Activated naive CD4-positive, alpha-beta T cell treated with anti-CD3 and anti-CD28 coated beads, Interleukin-2, amount 10 ng/mL, durations not matched to agents 7 days and 5 days (primary cell): ENCODE data around the gene HDGF.
"Not testable (repeated sequence)": the region's sequence is repeated elsewhere in the genome, so short reads cannot be mapped to it uniquely, and the experiment has no call there.

Experiments used
- CTCF ChIA-PET: fragments of 350-600 bp; sonication (Branson Sonifier 250); formaldehyde crosslinking; loops from one replicate; lab custom pipeline; 2021; ENCODE audit warnings: antibody characterized with exemption; lab: Charles Lee
- DNase-seq: peaks from one replicate; pipeline ENCODE4 v3.0.0-alpha.2; 2020
- H3K27ac Mint-ChIP-seq: one replicate; pipeline ENCODE4 v1.8.0; 2021; ENCODE audit warnings: mild to moderate bottlenecking, moderate library complexity, mixed read lengths
- H3K27me3 Mint-ChIP-seq: one replicate; pipeline ENCODE4 v1.8.0; 2021; ENCODE audit warnings: mild to moderate bottlenecking, mixed read lengths
- H3K36me3 Mint-ChIP-seq: one replicate; pipeline ENCODE4 v1.8.0; 2021; ENCODE audit warnings: mixed read lengths
- H3K4me1 Mint-ChIP-seq: one replicate; pipeline ENCODE4 v1.8.0; 2021; ENCODE audit warnings: mixed read lengths
- H3K4me3 Mint-ChIP-seq: one replicate; pipeline ENCODE4 v1.8.0; 2021; ENCODE audit warnings: mild to moderate bottlenecking, moderate library complexity, mixed read lengths
- H3K9me3 Mint-ChIP-seq: one replicate; pipeline ENCODE4 v1.8.0; 2021; ENCODE audit warnings: mixed read lengths

HDGF gene

GRCh38 chr1:156776942-156777341 is 25.5 kb upstream of the HDGF start:
- Mint-ChIP-seq H3K4me3 (no peak overlapping the region), H3K4me1 (peaks cover 47% of the 10 kb centered on the region), H3K27ac (no peak overlapping the region)

GRCh38 chr1:156775799-156776198 is 24.3 kb upstream of the HDGF start:
- no peak for DNase-seq
- CTCF ChIA-PET = interaction anchor here (1.6 kb wide), 1 partner anchor 50 kb away, joined by 7 read pairs; no protein-coding TSS in a partner anchor
- Mint-ChIP-seq H3K4me1 (peaks cover 43% of the 10 kb centered on the region), H3K4me3 (no peak overlapping the region), H3K27ac (no peak overlapping the region), H3K36me3 (peaks cover 29% of the 10 kb centered on the region), H3K9me3 (no peaks in the 10 kb centered on the region), H3K27me3 (no peaks in the 10 kb centered on the region)

More at GRCh38 chr1:156776942-156777341, 25.5 kb upstream of the HDGF start:
- Mint-ChIP-seq H3K27me3 (no peaks in the 10 kb centered on the region), H3K36me3 (peaks cover 32% of the 10 kb centered on the region), H3K9me3 (no peaks in the 10 kb centered on the region)
- CTCF ChIA-PET = interaction anchor here (0.8 to 1.6 kb wide), 2 partner anchors 51 to 132 kb away, joined by 3 to 7 read pairs; no protein-coding TSS in a partner anchor
- DNase-seq = no peak

GRCh38 chr1:156773607-156774006 is 22.1 kb upstream of the HDGF start:
- no peak overlapping the region for H3K27ac Mint-ChIP-seq
- no peak for DNase-seq
- no peaks in the 10 kb centered on the region for H3K9me3 Mint-ChIP-seq
- peaks cover 63% of the 10 kb centered on the region for H3K4me1 Mint-ChIP-seq
- H3K4me3 Mint-ChIP-seq = no peak overlapping the region
- CTCF ChIA-PET = interaction anchor here (4.8 to 9.6 kb wide), 2 partner anchors 24 to 47 kb away, joined by 23 to 95 read pairs; partner anchors contain the start of genes ISG20L2 and METTL25B
- H3K36me3 Mint-ChIP-seq = peaks cover 40% of the 10 kb centered on the region
- H3K27me3 Mint-ChIP-seq = no peaks in the 10 kb centered on the region

GRCh38 chr1:156772728-156773497 is 21.4 kb upstream of the HDGF start:
- H3K27me3 Mint-ChIP-seq = no peaks in the 10 kb centered on the region
- peaks cover 43% of the 10 kb centered on the region for H3K36me3 Mint-ChIP-seq
- H3K4me3 Mint-ChIP-seq = no peak overlapping the region
- H3K9me3 Mint-ChIP-seq = no peaks in the 10 kb centered on the region
- no peak for DNase-seq
- CTCF ChIA-PET = interaction anchor here (1.1 to 9.6 kb wide), 6 partner anchors 9 to 116 kb away, joined by 3 to 95 read pairs (median 4); partner anchors contain the start of genes ISG20L2 and METTL25B
- peaks cover 62% of the 10 kb centered on the region for H3K4me1 Mint-ChIP-seq
- H3K27ac Mint-ChIP-seq = no peak overlapping the region

- Mint-ChIP-seq H3K27ac (no peak overlapping the region), H3K4me3 (no peak overlapping the region), H3K4me1 (peaks cover 57% of the 10 kb centered on the region), H3K36me3 (peaks cover 43% of the 10 kb centered on the region), H3K27me3 (no peaks in the 10 kb centered on the region), H3K9me3 (no peaks in the 10 kb centered on the region)
- DNase-seq = no peak
- CTCF ChIA-PET = interaction anchor here (1.1 to 9.6 kb wide), 6 partner anchors 9 to 117 kb away, joined by 3 to 95 read pairs (median 4); partner anchors contain the start of genes ISG20L2 and METTL25B
Measured at GRCh38 chr1:156772222-156772621, 20.7 kb upstream of the HDGF start.

GRCh38 chr1:156768610-156769295 is 17.3 kb upstream of the HDGF start:
- Mint-ChIP-seq H3K9me3 (no peaks in the 10 kb centered on the region), H3K27ac (peak overlapping the region; percentile 3), H3K4me3 (no peak overlapping the region), H3K27me3 (no peaks in the 10 kb centered on the region), H3K36me3 (peaks cover 39% of the 10 kb centered on the region), H3K4me1 (peaks cover 57% of the 10 kb centered on the region)
- no peak for DNase-seq
- CTCF ChIA-PET = interaction anchor here (1.9 to 9.6 kb wide), 3 partner anchors 28 to 79 kb away, joined by 4 to 95 read pairs (median 23); partner anchors contain the start of genes ISG20L2 and METTL25B

GRCh38 chr1:156767879-156768604 is 16.6 kb upstream of the HDGF start:
- Mint-ChIP-seq H3K27ac (no peak overlapping the region), H3K27me3 (peaks cover 2% of the 10 kb centered on the region), H3K36me3 (peaks cover 32% of the 10 kb centered on the region), H3K4me3 (no peak overlapping the region), H3K4me1 (peaks cover 51% of the 10 kb centered on the region), H3K9me3 (no peaks in the 10 kb centered on the region)
- CTCF ChIA-PET = interaction anchor here (0.6 to 9.6 kb wide), 3 partner anchors 41 to 78 kb away, joined by 3 to 95 read pairs (median 4); partner anchors contain the start of genes ISG20L2 and METTL25B
- DNase-seq = peak; percentile 61

- Mint-ChIP-seq H3K27me3 (peaks cover 4% of the 10 kb centered on the region), H3K36me3 (peaks cover 25% of the 10 kb centered on the region), H3K4me1 (peaks cover 43% of the 10 kb centered on the region), H3K9me3 (no peaks in the 10 kb centered on the region), H3K27ac (no peak within 1 kb of the TSS), H3K4me3 (no peak within 1 kb of the TSS)
- CTCF ChIA-PET = interaction anchor here (0.6 to 9.6 kb wide), 7 partner anchors 15 to 122 kb away, joined by 3 to 95 read pairs (median 3); partner anchors contain the start of genes ISG20L2, METTL25B and NTRK1
- peak; percentile 99 for DNase-seq
Measured at GRCh38 chr1:156767101-156767878, 15.8 kb upstream of the HDGF start, which contains the start of gene PRCC. Gene PRCC (plus strand): TSS chr1:156767535. CDS start chr1:156767772, 237 bp downstream.

- DNase-seq = peak; percentile 46
- peaks cover 23% of the 10 kb centered on the region for H3K36me3 Mint-ChIP-seq
- CTCF ChIA-PET = interaction anchor here (0.7 to 9.6 kb wide), 8 partner anchors 14 to 123 kb away, joined by 3 to 95 read pairs (median 3); partner anchors contain the start of genes HDGF, ISG20L2, METTL25B and NTRK1
- no peak overlapping the region for H3K27ac Mint-ChIP-seq
- peaks cover 4% of the 10 kb centered on the region for H3K27me3 Mint-ChIP-seq
- H3K9me3 Mint-ChIP-seq = no peaks in the 10 kb centered on the region
- H3K4me1 Mint-ChIP-seq = peaks cover 40% of the 10 kb centered on the region
- H3K4me3 Mint-ChIP-seq = no peak overlapping the region
Measured at GRCh38 chr1:156766298-156767100, 15.0 kb upstream of the HDGF start.

GRCh38 chr1:156765666-156766065 is 14.2 kb upstream of the HDGF start:
- CTCF ChIA-PET = interaction anchor here (0.7 to 9.6 kb wide), 4 partner anchors 14 to 116 kb away, joined by 3 to 95 read pairs (median 4); partner anchors contain the start of genes HDGF, ISG20L2 and METTL25B
- no peak overlapping the region for H3K27ac Mint-ChIP-seq
- H3K9me3 Mint-ChIP-seq = no peaks in the 10 kb centered on the region
- DNase-seq = no peak
- peaks cover 15% of the 10 kb centered on the region for H3K36me3 Mint-ChIP-seq
- H3K4me1 Mint-ChIP-seq = peaks cover 32% of the 10 kb centered on the region
- H3K27me3 Mint-ChIP-seq = peaks cover 4% of the 10 kb centered on the region
- no peak overlapping the region for H3K4me3 Mint-ChIP-seq

- not testable (repeated sequence) for DNase-seq, H3K27me3 Mint-ChIP-seq, H3K4me3 Mint-ChIP-seq, H3K9me3 Mint-ChIP-seq, H3K27ac Mint-ChIP-seq
- H3K4me1 Mint-ChIP-seq = peaks cover 27% of the 10 kb centered on the region
- CTCF ChIA-PET = interaction anchor here (1.0 to 9.6 kb wide), 2 partner anchors 13 to 38 kb away, joined by 3 to 95 read pairs; partner anchors contain the start of genes ISG20L2 and METTL25B
- H3K36me3 Mint-ChIP-seq = peaks cover 12% of the 10 kb centered on the region
Measured at GRCh38 chr1:156765136-156765535, 13.7 kb upstream of the HDGF start.

- peaks cover 4% of the 10 kb centered on the region for H3K27me3 Mint-ChIP-seq
- no peak for DNase-seq
- peaks cover 3% of the 10 kb centered on the region for H3K4me1 Mint-ChIP-seq
- H3K36me3 Mint-ChIP-seq = peaks cover 3% of the 10 kb centered on the region
- CTCF ChIA-PET = interaction anchor here (2.8 kb wide), 1 partner anchor 35 kb away, joined by 11 read pairs; no protein-coding TSS in a partner anchor
- no peaks in the 10 kb centered on the region for H3K9me3 Mint-ChIP-seq
- no peak overlapping the region for H3K27ac Mint-ChIP-seq
- H3K4me3 Mint-ChIP-seq = no peak overlapping the region
Measured at GRCh38 chr1:156760796-156761104, 9.3 kb upstream of the HDGF start.
